Suprapubic skin (tissue), 4 donors: ENCODE results near the gene LARGE1. TPM values are rescaled to one million over a fixed set of nuclear protein-coding genes. Genes with fewer than 3 reads are reported as not detected.
"Not testable (repeated sequence)": the region's sequence is repeated elsewhere in the genome, so short reads cannot be mapped to it uniquely, and the experiment has no call there.

Experiments used
- DNase-seq, 2 donors: peaks; one replicate each; pipeline ENCODE4 v3.0.0-alpha.2; 2019; ENCODE audit warnings: low spot score in 2 of 2
- H3K27ac ChIP-seq: fragments of 200-600 bp; sonication (generic); one replicate; pipeline ENCODE4 v1.5.1; 2019
- H3K27me3 ChIP-seq: fragments of 200-600 bp; sonication (generic); one replicate; pipeline ENCODE4 v1.5.1; 2019
- H3K36me3 ChIP-seq: fragments of 200-600 bp; sonication (generic); one replicate; pipeline ENCODE4 v1.5.1; 2019
- H3K4me1 ChIP-seq: fragments of 200-600 bp; sonication (generic); one replicate; pipeline ENCODE4 v1.5.1; 2019
- H3K4me3 ChIP-seq: fragments of 200-600 bp; sonication (generic); one replicate; pipeline ENCODE4 v1.5.1; 2019; ENCODE audit warnings: mild to moderate bottlenecking
- H3K9me3 ChIP-seq: fragments of 200-600 bp; sonication (generic); one replicate; pipeline ENCODE4 v1.5.1; 2019
- EP300 ChIP-seq: sonication (generic); formaldehyde crosslinking; IDR thresholded peaks from one replicate; pipeline ENCODE4 v1.6.1; 2017; ENCODE audit warnings: antibody characterized with exemption
- POLR2A ChIP-seq, 2 donors: fragments of 450-650 bp; IDR thresholded peaks; one replicate each; pipeline ENCODE4 v1.6.1; 2017; ENCODE audit warnings: antibody characterized with exemption in 2 of 2, mild to moderate bottlenecking in 2 of 2, moderate library complexity in 2 of 2
- POLR2AphosphoS5 ChIP-seq, 3 donors: sonication (generic); formaldehyde crosslinking; IDR thresholded peaks; one replicate each; pipeline ENCODE4 v1.6.1; 2017; ENCODE audit warnings: antibody characterized with exemption in 3 of 3
- WGBS: methylation state at CpG from one replicate; pipeline ENCODE4 v1.1.5; 2018; 5-methylcytosine and 5-hydroxymethylcytosine counted together
- total RNA-seq, 4 donors: library from RNA; depleted of rRNA; stranded (reverse); fragments of >200 nt; gene quantifications; one replicate each; pipeline ENCODE4 v1.1.0, GENCODE V29; 2016
- TF ChIP-seq, protein P1 (sequence below), 2 donors: fragments of 200-600 bp in 1 of 2; fragments of 450-650 bp in 1 of 2; sonication (generic) in 1 of 2; IDR thresholded peaks; one replicate each; pipeline ENCODE4 v1.5.1; 2016 to 2019; ENCODE audit warnings: antibody characterized with exemption in 2 of 2, mild to moderate bottlenecking in 1 of 2, moderate library complexity in 1 of 2

Gene LARGE1
- total RNA-seq, 4 donors from 2014 or later: 12.1 to 41.6 (median 21.1) TPM

DNA sequence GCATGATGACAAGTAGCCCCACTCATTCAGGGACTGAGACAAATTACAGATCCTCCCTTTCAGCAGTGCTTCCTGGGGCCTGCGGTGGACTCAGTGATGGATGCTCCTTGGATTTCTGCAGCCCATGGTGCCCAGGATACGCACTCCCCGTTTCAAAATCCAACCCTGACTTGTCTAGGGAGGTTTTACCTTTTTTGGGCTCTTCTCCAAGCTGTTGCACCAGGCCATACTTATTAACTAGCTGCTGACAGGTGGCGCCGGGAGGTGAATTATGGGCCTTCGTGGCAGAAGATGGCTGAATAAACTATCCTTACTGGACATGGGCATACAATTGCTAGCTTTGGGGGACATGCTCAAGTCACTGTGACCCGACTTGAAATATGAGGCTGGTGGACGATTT, 537.8 kb downstream of the LARGE1 start:
- no peak overlapping the region for H3K4me3 ChIP-seq
- no peaks in the 10 kb centered on the region for H3K9me3 ChIP-seq
- H3K27ac ChIP-seq: no peak overlapping the region
- no peaks in the 10 kb centered on the region for H3K27me3 ChIP-seq
- WGBS: 86% methylated on average over 7 of the region's 8 CpGs
- TF ChIP-seq POLR2AphosphoS5 (IDR thresholded peaks at IDR 0.05): no peak
- TF ChIP-seq POLR2A (IDR thresholded peaks at IDR 0.05): no peak
- TF ChIP-seq, protein P1, sequence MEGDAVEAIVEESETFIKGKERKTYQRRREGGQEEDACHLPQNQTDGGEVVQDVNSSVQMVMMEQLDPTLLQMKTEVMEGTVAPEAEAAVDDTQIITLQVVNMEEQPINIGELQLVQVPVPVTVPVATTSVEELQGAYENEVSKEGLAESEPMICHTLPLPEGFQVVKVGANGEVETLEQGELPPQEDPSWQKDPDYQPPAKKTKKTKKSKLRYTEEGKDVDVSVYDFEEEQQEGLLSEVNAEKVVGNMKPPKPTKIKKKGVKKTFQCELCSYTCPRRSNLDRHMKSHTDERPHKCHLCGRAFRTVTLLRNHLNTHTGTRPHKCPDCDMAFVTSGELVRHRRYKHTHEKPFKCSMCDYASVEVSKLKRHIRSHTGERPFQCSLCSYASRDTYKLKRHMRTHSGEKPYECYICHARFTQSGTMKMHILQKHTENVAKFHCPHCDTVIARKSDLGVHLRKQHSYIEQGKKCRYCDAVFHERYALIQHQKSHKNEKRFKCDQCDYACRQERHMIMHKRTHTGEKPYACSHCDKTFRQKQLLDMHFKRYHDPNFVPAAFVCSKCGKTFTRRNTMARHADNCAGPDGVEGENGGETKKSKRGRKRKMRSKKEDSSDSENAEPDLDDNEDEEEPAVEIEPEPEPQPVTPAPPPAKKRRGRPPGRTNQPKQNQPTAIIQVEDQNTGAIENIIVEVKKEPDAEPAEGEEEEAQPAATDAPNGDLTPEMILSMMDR (IDR thresholded peaks at IDR 0.05): no peak
- no peak for TF ChIP-seq EP300
- no peak for DNase-seq
- peaks cover 23% of the 10 kb centered on the region for H3K36me3 ChIP-seq
- no peaks in the 10 kb centered on the region for H3K4me1 ChIP-seq

DNA sequence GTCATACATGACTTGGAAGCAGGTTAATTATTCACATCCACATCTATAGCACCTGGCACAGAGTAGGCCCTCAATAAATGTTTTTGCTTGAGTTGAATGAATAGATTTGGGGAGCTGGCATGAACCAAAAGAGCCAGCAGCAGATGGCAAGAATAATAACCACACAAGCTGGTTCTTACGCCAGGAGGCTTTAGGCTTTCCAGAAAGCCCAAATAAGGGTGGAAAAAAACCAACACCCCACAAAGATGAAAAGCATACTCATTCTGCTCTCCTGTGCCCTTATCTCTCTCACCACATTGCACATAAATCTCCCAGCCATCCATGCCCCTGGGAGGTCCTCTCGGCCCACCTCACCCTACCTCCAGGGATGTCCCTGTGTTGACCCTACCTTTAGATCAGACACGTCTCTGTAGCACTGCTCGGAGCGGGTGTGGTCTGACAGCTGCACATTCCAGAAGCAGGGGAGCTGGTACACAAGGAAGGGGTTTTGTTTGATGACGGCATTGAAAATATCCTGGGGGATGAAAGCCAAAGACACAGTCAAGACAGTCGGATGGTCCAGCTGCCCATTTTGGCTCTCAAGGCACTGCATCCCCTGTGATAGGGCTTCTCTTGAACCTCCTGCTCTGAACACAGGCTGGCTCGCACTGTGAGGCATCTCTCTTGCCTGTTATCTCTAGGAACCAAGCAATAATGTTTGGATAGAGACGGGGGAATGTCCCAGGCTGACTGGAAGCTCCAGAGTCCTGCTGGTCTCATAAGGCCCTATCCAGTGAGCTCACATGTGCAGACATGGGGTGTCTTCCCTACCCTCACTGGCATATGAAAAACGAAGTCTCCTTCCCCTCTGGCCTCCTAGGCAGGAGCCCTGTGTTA, 538.5 kb downstream of the LARGE1 start:
- no peak for DNase-seq
- Histone ChIP-seq H3K9me3 (no peaks in the 10 kb centered on the region), H3K36me3 (peaks cover 23% of the 10 kb centered on the region), H3K27ac (no peak overlapping the region), H3K4me1 (no peaks in the 10 kb centered on the region), H3K4me3 (no peak overlapping the region), H3K27me3 (no peaks in the 10 kb centered on the region)
- TF ChIP-seq, protein P1 (IDR thresholded peaks at IDR 0.05): no peak
- TF ChIP-seq EP300 (no peak), POLR2AphosphoS5 (IDR thresholded peaks at IDR 0.05) (no peak), POLR2A (IDR thresholded peaks at IDR 0.05) (no peak)
- 68% methylated on average over 10 of the region's 10 CpGs for WGBS

DNA sequence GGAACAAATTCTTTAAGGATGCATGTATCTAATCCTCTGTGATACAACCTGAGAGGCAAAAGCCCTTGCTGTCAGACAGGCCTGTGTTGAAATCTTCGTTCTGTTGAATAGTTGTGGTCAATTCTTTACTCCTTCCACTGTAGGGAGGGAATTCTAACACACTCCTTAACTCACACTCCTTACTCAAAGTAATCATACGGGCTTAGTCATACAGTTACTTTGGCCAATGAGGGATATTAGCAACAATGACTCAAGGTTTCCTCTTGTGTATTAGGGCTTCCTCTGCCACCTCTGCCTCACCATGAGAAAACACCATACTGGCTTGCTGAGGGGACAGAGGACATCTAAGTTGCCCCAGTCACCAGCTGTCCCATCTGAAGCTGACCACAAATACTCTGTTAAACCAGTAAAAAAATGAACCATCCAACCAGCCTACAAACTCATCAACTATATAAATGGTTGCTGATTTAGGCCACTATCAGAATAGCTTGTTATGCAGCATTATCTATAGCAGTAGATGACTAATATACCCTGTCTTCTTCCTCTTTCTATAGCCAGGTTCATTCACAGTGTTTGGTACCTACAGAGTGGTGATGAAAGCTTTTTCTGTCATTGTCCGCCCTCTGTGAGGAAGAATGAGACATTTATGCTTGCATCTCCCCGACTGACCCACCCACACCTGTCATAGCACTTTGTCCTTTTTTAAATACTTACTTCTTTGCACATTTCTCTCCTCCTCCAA, 539.3 kb downstream of the LARGE1 start:
- H3K4me1 ChIP-seq: no peaks in the 10 kb centered on the region
- no peak overlapping the region for H3K27ac ChIP-seq
- H3K27me3 ChIP-seq: no peaks in the 10 kb centered on the region
- DNase-seq: no peak
- no peaks in the 10 kb centered on the region for H3K9me3 ChIP-seq
- no peak for TF ChIP-seq POLR2AphosphoS5 (IDR thresholded peaks at IDR 0.05)
- H3K36me3 ChIP-seq: peaks cover 23% of the 10 kb centered on the region
- H3K4me3 ChIP-seq: no peak overlapping the region
- WGBS: 81% methylated on average over 4 of the region's 4 CpGs

DNA sequence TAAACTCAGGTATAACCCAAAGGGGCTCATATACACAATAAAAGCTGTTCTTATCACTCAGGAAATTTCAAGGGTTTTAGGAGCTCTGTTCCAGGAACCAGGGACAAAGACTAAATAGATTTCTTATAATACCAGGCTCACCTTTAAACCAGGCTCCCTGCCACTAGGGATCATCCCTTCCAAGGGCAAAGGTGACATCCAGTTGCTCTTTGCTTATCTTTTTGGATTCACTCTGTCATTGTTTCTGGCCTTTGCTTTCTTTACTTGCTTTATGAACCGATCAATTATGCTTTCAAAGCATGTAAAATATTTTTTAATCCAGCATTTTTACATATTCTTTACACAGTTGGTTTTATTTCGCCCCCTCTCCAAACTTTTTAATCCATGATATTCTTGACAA, 540.4 kb downstream of the LARGE1 start:
- Histone ChIP-seq H3K27ac (no peak overlapping the region), H3K9me3 (no peaks in the 10 kb centered on the region), H3K36me3 (peaks cover 23% of the 10 kb centered on the region), H3K4me1 (no peaks in the 10 kb centered on the region), H3K27me3 (no peaks in the 10 kb centered on the region), H3K4me3 (no peak overlapping the region)
- WGBS: 89% methylated on average over 2 of the region's 2 CpGs
- DNase-seq: no peak
- TF ChIP-seq EP300: no peak
- no peak for TF ChIP-seq POLR2AphosphoS5 (IDR thresholded peaks at IDR 0.05)
- TF ChIP-seq, protein P1 (IDR thresholded peaks at IDR 0.05): no peak
- TF ChIP-seq POLR2A (IDR thresholded peaks at IDR 0.05): no peak

DNA sequence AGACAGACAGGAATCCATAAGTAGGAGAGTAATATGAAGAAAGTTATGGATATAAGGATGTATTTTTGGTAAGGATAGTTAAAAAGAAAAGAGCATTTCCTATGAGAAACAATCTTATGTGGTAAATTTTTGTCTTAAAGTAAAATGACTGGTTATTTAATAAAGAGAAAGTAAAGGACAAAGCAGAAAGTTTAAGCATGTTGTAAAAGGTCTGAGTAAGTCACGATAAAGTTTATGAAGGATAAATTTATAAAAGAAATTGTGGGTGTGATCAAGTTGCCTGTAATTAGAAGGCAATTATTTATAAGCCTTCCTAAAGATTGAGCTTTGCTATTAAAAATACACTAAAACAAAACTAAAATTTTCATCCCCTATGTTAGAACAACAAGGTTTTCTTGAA, 547.4 kb downstream of the LARGE1 start:
- no peak overlapping the region for H3K4me3 ChIP-seq
- TF ChIP-seq EP300: no peak
- no peak for TF ChIP-seq POLR2A (IDR thresholded peaks at IDR 0.05)
- no peak for TF ChIP-seq POLR2AphosphoS5 (IDR thresholded peaks at IDR 0.05)
- TF ChIP-seq, protein P1 (IDR thresholded peaks at IDR 0.05): no peak
- H3K4me1 ChIP-seq: no peaks in the 10 kb centered on the region
- no peaks in the 10 kb centered on the region for H3K9me3 ChIP-seq
- DNase-seq: no peak
- H3K27ac ChIP-seq: no peak overlapping the region
- H3K36me3 ChIP-seq: no peaks in the 10 kb centered on the region
- 97% methylated on average over 1 of the region's 1 CpG for WGBS
- no peaks in the 10 kb centered on the region for H3K27me3 ChIP-seq

DNA sequence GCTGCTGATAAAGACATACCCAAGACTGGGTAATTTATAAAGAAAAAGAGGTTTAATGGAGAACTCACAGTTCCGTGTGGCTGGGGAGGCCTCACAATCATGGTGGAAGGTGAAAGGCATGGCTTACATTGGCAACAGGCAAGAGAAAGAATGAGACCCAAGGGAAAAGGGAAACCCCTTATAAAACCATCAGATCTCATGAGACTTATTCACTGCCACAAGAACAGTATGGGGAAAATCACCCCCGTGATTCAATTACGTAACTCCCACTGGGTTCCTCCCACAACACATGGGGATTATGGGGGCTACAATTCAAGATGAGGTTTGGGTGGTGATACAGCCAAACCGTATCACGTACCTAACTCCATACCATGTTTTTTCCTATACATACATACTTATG, 557.0 kb downstream of the LARGE1 start:
- H3K27me3 ChIP-seq, H3K36me3 ChIP-seq, H3K9me3 ChIP-seq, H3K27ac ChIP-seq, H3K4me3 ChIP-seq, DNase-seq, H3K4me1 ChIP-seq: not testable (repeated sequence)
- 98% methylated on average over 5 of the region's 5 CpGs for WGBS
